ENCODE results near the gene EPB41L1.
A peak's percentile ranks its signal among the peaks of the same experiment; 100 is the strongest.

Gene EPB41L1

GRCh38 chr20:36207602-36208001 is 53.1 kb downstream of the EPB41L1 start:
- no peak overlapping the region for H3K9ac ChIP-seq
- H3K4me1 ChIP-seq, result no peaks in the 10 kb centered on the region
- no peak overlapping the region for H3K4me3 ChIP-seq (ENCODE audit: low read depth, low read length)
- no peaks in the 10 kb centered on the region for H3K79me2 ChIP-seq
- H3K4me2 ChIP-seq (ENCODE audit: low read length), result no peak overlapping the region
- no peak overlapping the region for H3K27ac ChIP-seq
- no peaks in the 10 kb centered on the region for H3K27me3 ChIP-seq (ENCODE audit: control insufficient read depth, insufficient read depth, low read length)
- no peaks in the 10 kb centered on the region for H3K9me3 ChIP-seq (ENCODE audit: control insufficient read depth, low read length)
- H2AFZ ChIP-seq, result no peak overlapping the region
- TF ChIP-seq CTCF (IDR thresholded peaks at IDR 0.05), result no peak
- no peaks in the 10 kb centered on the region for H3K36me3 ChIP-seq (ENCODE audit: control insufficient read depth, insufficient read depth, low read length)

GRCh38 chr20:36208257-36208656 is 53.7 kb downstream of the EPB41L1 start:
- Histone ChIP-seq H3K36me3 (ENCODE audit: control insufficient read depth, insufficient read depth, low read length) (no peaks in the 10 kb centered on the region), H2AFZ (no peak overlapping the region), H3K27me3 (ENCODE audit: control insufficient read depth, insufficient read depth, low read length) (no peaks in the 10 kb centered on the region), H3K4me3 (ENCODE audit: low read depth, low read length) (no peak overlapping the region), H3K27ac (no peak overlapping the region), H3K79me2 (no peaks in the 10 kb centered on the region), H3K9me3 (ENCODE audit: control insufficient read depth, low read length) (no peaks in the 10 kb centered on the region), H3K4me2 (ENCODE audit: low read length) (no peak overlapping the region), H3K4me1 (no peaks in the 10 kb centered on the region), H3K9ac (no peak overlapping the region)
- no peak for TF ChIP-seq CTCF (IDR thresholded peaks at IDR 0.05)

- Histone ChIP-seq H2AFZ (no peak overlapping the region), H3K4me2 (ENCODE audit: low read length) (no peak overlapping the region), H3K4me1 (no peaks in the 10 kb centered on the region), H3K27ac (no peak overlapping the region), H3K4me3 (ENCODE audit: low read depth, low read length) (no peak overlapping the region), H3K27me3 (ENCODE audit: control insufficient read depth, insufficient read depth, low read length) (no peaks in the 10 kb centered on the region), H3K9me3 (ENCODE audit: control insufficient read depth, low read length) (no peaks in the 10 kb centered on the region), H3K79me2 (no peaks in the 10 kb centered on the region), H3K9ac (no peak overlapping the region), H3K36me3 (ENCODE audit: control insufficient read depth, insufficient read depth, low read length) (no peaks in the 10 kb centered on the region)
- no peak for TF ChIP-seq CTCF (IDR thresholded peaks at IDR 0.05)
Observed at GRCh38 chr20:36210436-36211021, 56.0 kb downstream of the EPB41L1 start.

- Histone ChIP-seq H3K4me1 (no peaks in the 10 kb centered on the region), H3K27me3 (ENCODE audit: control insufficient read depth, insufficient read depth, low read length) (no peaks in the 10 kb centered on the region), H3K79me2 (no peaks in the 10 kb centered on the region), H3K4me3 (ENCODE audit: low read depth, low read length) (no peak overlapping the region), H3K36me3 (ENCODE audit: control insufficient read depth, insufficient read depth, low read length) (no peaks in the 10 kb centered on the region), H2AFZ (no peak overlapping the region), H3K27ac (no peak overlapping the region), H3K4me2 (ENCODE audit: low read length) (no peak overlapping the region), H3K9me3 (ENCODE audit: control insufficient read depth, low read length) (no peaks in the 10 kb centered on the region), H3K9ac (no peak overlapping the region)
- no peak for TF ChIP-seq CTCF (IDR thresholded peaks at IDR 0.05)
Observed at GRCh38 chr20:36213362-36213761, 58.8 kb downstream of the EPB41L1 start.

GRCh38 chr20:36214684-36215256 is 60.2 kb downstream of the EPB41L1 start:
- Histone ChIP-seq H3K36me3 (ENCODE audit: control insufficient read depth, insufficient read depth, low read length) (no peaks in the 10 kb centered on the region), H3K9me3 (ENCODE audit: control insufficient read depth, low read length) (no peaks in the 10 kb centered on the region), H3K27me3 (ENCODE audit: control insufficient read depth, insufficient read depth, low read length) (no peaks in the 10 kb centered on the region), H3K4me2 (ENCODE audit: low read length) (no peak overlapping the region), H3K79me2 (no peaks in the 10 kb centered on the region), H3K27ac (no peak overlapping the region), H3K4me3 (ENCODE audit: low read depth, low read length) (no peak overlapping the region), H3K9ac (no peak overlapping the region), H3K4me1 (no peaks in the 10 kb centered on the region), H2AFZ (no peak overlapping the region)
- TF ChIP-seq CTCF (IDR thresholded peaks at IDR 0.05), result peak; percentile 32
